ENCODE measurements around the gene MED10. TPM values are rescaled to one million over a fixed set of nuclear protein-coding genes. Genes with fewer than 3 reads are reported as not detected.

Gene MED10
- total and polyA plus RNA-seq, 12 donors: 9.5 to 38.2 (median 25.7) TPM

GRCh38 chr5:6389946-6390530, 11.7 kb upstream of the MED10 start:
- H3K36me3 ChIP-seq (replicated peaks in 1 of 2): no peaks in the 10 kb centered on the region
- H3K4me1 ChIP-seq (replicated peaks in 1 of 2): no peaks in the 10 kb centered on the region
- no peak overlapping the region for H3K4me3 ChIP-seq
- intact Hi-C loops (cut with DNase I): no loop called here
- no peak for DNase-seq
- no peak for TF ChIP-seq POLR2A (IDR thresholded peaks at IDR 0.05)
- no peak for TF ChIP-seq CTCF (IDR thresholded peaks at IDR 0.05)
- H3K27me3 ChIP-seq: no peaks in the 10 kb centered on the region
- H3K27ac ChIP-seq: no peak overlapping the region
- no peaks in the 10 kb centered on the region for H3K9me3 ChIP-seq (replicated peaks in 1 of 3)
- WGBS, 4 donors: 74 to 91% (median 79%) methylated on average over 7 of the region's 7 CpGs

- H3K27me3 ChIP-seq: no peaks in the 10 kb centered on the region
- intact Hi-C loops (cut with DNase I): no loop called here
- DNase-seq: no peak
- H3K4me1 ChIP-seq (replicated peaks in 1 of 2): no peaks in the 10 kb centered on the region
- no peak overlapping the region for H3K4me3 ChIP-seq
- H3K36me3 ChIP-seq (replicated peaks in 1 of 2): no peaks in the 10 kb centered on the region
- TF ChIP-seq CTCF (IDR thresholded peaks at IDR 0.05) (no peak), POLR2A (IDR thresholded peaks at IDR 0.05) (no peak)
- 64 to 77% (median 70%) methylated on average over 5 of the region's 5 CpGs for WGBS, 4 donors
- H3K9me3 ChIP-seq (replicated peaks in 1 of 3): no peaks in the 10 kb centered on the region
- H3K27ac ChIP-seq: no peak overlapping the region
Observed at GRCh38 chr5:6389397-6389796, 11.1 kb upstream of the MED10 start.

DNA sequence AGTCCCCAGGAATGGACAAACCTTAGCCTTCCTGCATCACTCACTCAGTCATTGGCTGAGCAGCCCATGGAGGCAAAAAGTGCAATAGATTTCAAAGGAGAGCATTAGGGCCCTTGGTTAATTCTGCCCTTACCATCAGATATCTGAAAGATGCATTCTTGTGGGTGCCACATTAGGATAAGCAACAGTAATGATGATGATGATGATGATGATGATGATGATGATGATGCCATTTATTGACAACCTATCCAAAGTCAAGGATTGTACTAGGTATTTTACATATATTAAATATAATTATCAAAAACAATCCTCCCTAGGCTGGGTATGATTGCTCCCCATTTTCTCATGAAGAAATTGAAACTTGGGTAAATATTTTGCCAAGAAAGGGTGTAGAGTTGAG, 9.6 kb upstream of the MED10 start:
- H3K36me3 ChIP-seq (replicated peaks in 1 of 2): no peaks in the 10 kb centered on the region
- H3K27ac ChIP-seq: no peak overlapping the region
- DNase-seq: no peak
- no peaks in the 10 kb centered on the region for H3K9me3 ChIP-seq (replicated peaks in 1 of 3)
- H3K4me1 ChIP-seq (replicated peaks in 1 of 2): no peaks in the 10 kb centered on the region
- H3K4me3 ChIP-seq: no peak overlapping the region
- no peaks in the 10 kb centered on the region for H3K27me3 ChIP-seq
- intact Hi-C loops (cut with DNase I): no loop called here
- no peak for TF ChIP-seq CTCF (IDR thresholded peaks at IDR 0.05)
- TF ChIP-seq POLR2A (IDR thresholded peaks at IDR 0.05): no peak

GRCh38 chr5:6386271-6386670, 7.9 kb upstream of the MED10 start:
- Histone ChIP-seq H3K9me3 (replicated peaks in 1 of 3) (no peaks in the 10 kb centered on the region), H3K4me3 (no peak overlapping the region), H3K27me3 (no peaks in the 10 kb centered on the region), H3K4me1 (replicated peaks in 1 of 2) (no peaks in the 10 kb centered on the region), H3K27ac (no peak overlapping the region), H3K36me3 (replicated peaks in 1 of 2) (no peaks in the 10 kb centered on the region)
- no peak for DNase-seq
- WGBS, 4 donors: 84 to 91% (median 86%) methylated on average over 1 of the region's 1 CpG
- intact Hi-C loops (cut with DNase I): no loop called here
- TF ChIP-seq POLR2A (IDR thresholded peaks at IDR 0.05): no peak
- TF ChIP-seq CTCF (IDR thresholded peaks at IDR 0.05): no peak
